ENCODE data around the gene AMY1C.
"Not testable (repeated sequence)": the region's sequence is repeated elsewhere in the genome, so short reads cannot be mapped to it uniquely, and the experiment has no call there.

The AMY1C gene

DNA sequence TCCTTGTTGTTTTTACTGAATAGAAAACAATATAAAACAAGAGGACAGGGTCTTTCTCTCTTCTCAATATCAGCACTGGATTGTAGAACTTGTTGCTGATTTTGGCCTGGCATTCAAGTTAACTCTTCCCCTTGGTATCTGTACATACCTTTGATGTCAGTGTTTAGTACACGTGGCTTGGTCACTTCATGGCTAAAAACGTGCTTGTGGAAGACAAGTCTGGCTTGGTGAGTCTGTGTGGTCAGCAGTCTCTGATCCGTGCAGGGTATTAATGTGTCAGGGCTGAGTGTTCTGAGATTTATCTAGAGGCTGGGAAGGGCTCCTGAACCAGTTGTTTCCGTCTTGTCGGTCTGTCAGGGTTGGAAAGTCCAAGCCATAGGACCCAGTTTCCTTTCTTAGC lies at the start of gene AMY1C:
Gene AMY1C (plus strand): TSS at position 301 of the 400 bp plus-strand sequence. CDS start 572 bp downstream, outside the sequence.
- not testable (repeated sequence) for FAIRE-seq; DNase-seq (ENCODE audit: low spot score)

GRCh38 chr1:103700669-103701068 lies 49.0 kb upstream of the AMY1C start:
- DNase-seq (ENCODE audit: low spot score) = not testable (repeated sequence)

DNA sequence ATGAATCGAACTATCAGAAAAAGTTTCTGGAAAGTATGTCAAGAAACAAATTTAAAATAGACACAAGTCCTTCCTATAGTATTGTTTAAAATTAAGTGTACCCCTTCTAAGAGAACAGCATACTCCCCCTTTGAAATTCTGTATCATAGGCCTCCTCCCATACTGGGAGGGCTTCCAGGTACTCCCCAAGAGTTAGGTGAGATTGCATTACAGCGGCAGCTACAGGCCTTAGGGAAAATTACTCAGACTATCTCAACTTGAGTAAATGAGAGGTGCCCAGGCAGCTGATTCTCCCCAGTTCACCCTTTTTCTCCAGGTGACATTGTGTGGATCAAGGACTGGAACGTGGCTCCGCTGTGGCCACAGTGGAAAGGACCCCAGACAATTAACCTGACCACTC lies 48.4 kb upstream of the AMY1C start:
- not testable (repeated sequence) for FAIRE-seq; DNase-seq (ENCODE audit: low spot score)

More at GRCh38 chr1:103700669-103701068, 49.0 kb upstream of the AMY1C start:
- not testable (repeated sequence) for FAIRE-seq

- not testable (repeated sequence) for FAIRE-seq; DNase-seq (ENCODE audit: low spot score)
These were observed 42.0 kb upstream of the AMY1C start for GRCh38 chr1:103707670-103708069.

DNA sequence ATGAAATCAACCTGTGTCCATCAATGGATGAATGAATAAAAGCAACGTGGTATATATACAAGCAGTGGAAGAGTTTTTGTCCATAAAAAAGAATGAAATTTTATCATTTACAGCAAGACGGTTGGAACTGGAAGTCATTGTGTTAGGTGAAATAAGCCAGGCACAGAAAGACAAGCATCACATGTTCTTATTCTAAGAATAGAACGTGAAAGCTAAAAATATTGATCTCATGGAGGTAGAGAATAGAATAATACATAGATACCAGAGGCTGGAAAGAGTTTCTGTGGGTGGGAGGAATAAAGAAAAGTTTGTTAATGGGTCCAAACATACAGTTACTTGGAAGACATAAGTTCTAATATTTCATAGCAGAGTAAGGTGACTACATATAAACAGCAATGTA lies 39.3 kb upstream of the AMY1C start:
- not testable (repeated sequence) for FAIRE-seq; DNase-seq (ENCODE audit: low spot score)

DNA sequence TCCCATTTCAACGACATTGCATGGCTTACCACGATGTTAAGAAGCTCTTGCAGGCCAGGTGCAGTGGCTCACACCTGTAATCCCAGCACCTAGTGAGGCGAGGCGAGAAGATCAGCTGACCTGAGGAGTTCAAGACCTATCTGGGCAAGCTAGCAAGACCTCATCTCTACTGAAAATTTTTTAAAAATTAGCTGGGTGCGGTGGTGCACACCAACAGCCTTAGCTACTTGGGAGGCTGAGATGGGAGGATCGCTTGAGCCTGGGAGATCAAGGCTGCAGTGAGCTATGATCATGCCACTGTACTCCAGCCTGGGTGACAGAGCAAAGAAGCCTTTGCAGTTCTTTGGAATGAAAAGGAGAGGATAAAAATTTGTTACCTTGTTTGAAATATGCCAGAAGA lies 32.3 kb upstream of the AMY1C start:
- FAIRE-seq; DNase-seq (ENCODE audit: low spot score): not testable (repeated sequence)

GRCh38 chr1:103721473-103721872 lies 28.2 kb upstream of the AMY1C start:
- not testable (repeated sequence) for FAIRE-seq

GRCh38 chr1:103735334-103735733 lies 14.4 kb upstream of the AMY1C start:
- not testable (repeated sequence) for DNase-seq (ENCODE audit: low spot score); FAIRE-seq

More at GRCh38 chr1:103721473-103721872, 28.2 kb upstream of the AMY1C start:
- DNase-seq (ENCODE audit: low spot score) = not testable (repeated sequence)

DNA sequence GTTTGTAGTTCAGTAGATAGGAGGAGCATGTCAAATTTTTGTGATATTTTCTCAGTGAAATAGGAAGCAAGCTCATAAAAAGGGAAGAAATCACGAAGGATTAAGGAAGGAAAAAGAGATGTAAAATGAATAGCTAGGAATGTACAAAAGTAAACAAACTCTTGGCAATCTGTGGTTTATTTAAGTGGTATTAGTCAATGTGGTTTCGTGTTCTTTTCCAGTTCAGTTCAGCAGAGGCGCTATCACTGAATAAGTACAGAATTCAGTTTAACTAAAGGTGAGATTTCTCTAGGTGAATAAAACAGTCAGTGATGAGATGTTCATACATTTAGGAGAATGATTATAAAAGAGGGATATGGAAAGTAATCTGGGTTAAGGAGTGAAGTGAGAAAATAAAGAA lies 11.7 kb upstream of the AMY1C start:
- not testable (repeated sequence) for DNase-seq (ENCODE audit: low spot score); FAIRE-seq

GRCh38 chr1:103744449-103744848 lies 5.2 kb upstream of the AMY1C start:
- not testable (repeated sequence) for DNase-seq (ENCODE audit: low spot score); FAIRE-seq

- not testable (repeated sequence) for FAIRE-seq; DNase-seq (ENCODE audit: low spot score)
These were observed 4.7 kb upstream of the AMY1C start for GRCh38 chr1:103745040-103745439.

- DNase-seq (ENCODE audit: low spot score); FAIRE-seq: not testable (repeated sequence)
These were observed 1.4 kb upstream of the AMY1C start for GRCh38 chr1:103748273-103748672.

DNA sequence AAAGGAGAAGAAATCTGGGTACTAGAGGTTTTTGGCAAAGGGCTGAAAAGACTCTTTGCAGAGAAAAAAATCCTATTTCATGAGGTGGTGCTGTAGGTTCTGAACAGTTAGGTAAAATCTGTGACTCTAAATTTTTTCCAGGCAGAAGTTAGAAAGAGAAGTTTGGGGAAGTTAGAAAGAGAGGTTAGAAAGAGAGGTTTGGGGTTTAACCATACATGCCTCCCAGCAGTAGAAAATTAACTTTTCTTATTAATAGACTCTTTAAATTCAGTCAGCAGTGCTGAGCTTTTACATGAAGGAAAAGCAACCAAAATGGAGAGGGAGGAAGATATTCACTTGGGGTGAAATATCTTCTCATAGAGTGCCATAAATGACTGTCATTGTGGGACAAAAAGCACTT lies 12.2 kb downstream of the AMY1C start:
- FAIRE-seq (no peak), DNase-seq (ENCODE audit: low spot score) (no peak)

GRCh38 chr1:103779932-103780331 lies 30.2 kb downstream of the AMY1C start:
- DNase-seq (ENCODE audit: low spot score) = no peak
- FAIRE-seq = no peak

DNA sequence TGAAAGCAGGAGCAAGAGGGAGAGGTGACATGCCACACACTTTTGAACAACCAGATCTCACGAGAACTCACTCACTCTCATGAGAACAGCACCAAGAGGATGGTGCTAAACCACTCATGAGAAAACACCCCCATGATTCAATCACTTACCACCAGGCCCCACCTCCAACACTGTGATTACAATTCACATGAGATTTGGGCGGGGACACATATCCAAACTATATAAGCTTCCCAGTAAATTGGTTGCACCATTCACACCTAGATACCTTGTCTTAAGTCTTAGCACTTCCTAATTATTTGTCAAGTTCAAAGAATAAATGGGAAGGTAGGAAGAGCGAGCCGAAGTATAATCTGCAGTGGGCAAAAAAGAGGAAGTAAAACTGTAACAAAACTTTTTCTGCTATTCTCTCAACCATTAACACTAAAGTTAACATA lies 34.3 kb downstream of the AMY1C start:
- DNase-seq (ENCODE audit: low spot score) (no peak), FAIRE-seq (no peak)

DNA sequence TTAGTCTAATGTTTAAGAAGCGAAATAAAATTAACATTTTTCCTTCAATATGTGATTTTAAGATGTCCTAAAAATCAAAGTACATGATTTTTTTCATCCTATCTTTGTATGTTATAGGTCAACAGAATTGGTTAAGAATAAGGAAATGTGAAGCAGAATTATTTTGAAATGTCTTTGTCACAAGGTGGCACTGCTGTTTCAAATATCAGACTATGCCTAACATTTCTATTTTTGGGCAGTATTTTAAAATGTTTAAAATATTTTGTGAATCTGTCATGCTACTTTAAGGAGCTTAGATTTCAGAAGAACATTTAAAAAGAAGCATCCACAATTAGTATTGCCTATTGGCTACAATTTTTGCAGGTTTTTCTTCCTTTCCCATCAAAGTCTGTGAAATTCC lies 38.7 kb downstream of the AMY1C start:
- no peak for DNase-seq (ENCODE audit: low spot score)
- FAIRE-seq = no peak

DNA sequence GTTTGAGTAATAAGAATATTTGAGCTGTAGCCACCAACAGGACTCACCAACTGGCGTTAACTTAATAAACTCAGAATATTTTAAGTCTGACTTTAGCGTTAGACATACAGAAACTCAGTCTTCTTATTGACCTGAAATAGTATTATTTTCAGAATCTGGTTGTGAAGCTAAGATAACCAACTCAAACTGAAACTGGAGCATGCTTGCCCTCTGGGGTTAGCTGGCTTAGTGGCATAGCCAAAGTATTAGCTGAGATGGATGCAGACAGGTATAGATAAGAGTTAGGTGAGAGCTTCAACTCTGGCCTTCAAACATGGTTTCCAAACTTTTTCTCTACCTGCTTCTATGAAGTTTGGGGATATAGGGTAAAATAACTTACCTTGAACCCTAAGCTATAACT lies 40.5 kb downstream of the AMY1C start:
- FAIRE-seq (no peak), DNase-seq (ENCODE audit: low spot score) (no peak)
